ENCODE results near the gene ZNF195.

Gene ZNF195

GRCh38 chr11:3382613-3383285, 3.8 kb upstream of the ZNF195 start:
- in situ Hi-C loops (cut with HindIII; ENCODE audit: low pct_unique_long_range_greater_than_20kb, low sequenced_read_pairs): no loop called here
- TF ChIP-seq JUND (IDR thresholded peaks at IDR 0.05; ENCODE audit: low read depth): no peak
- no peak for DNase-seq (ENCODE audit: low read depth in 1 of 2, low spot score in 1 of 2)

- DNase-seq (ENCODE audit: low read depth in 1 of 2, low spot score in 1 of 2): no peak
- TF ChIP-seq JUND (IDR thresholded peaks at IDR 0.05; ENCODE audit: low read depth): no peak
- in situ Hi-C loops (cut with HindIII; ENCODE audit: low pct_unique_long_range_greater_than_20kb, low sequenced_read_pairs): no loop called here
Measured at GRCh38 chr11:3381794-3382193, 2.8 kb upstream of the ZNF195 start.

GRCh38 chr11:3380706-3381545, 2.0 kb upstream of the ZNF195 start:
- TF ChIP-seq JUND (IDR thresholded peaks at IDR 0.05; ENCODE audit: low read depth): no peak
- no peak for DNase-seq (ENCODE audit: low read depth in 1 of 2, low spot score in 1 of 2)
- in situ Hi-C loops (cut with HindIII; ENCODE audit: low pct_unique_long_range_greater_than_20kb, low sequenced_read_pairs): no loop called here

GRCh38 chr11:3375552-3375951, 3.4 kb downstream of the ZNF195 start:
- DNase-seq (ENCODE audit: low read depth in 1 of 2, low spot score in 1 of 2): no peak
- in situ Hi-C loops (cut with HindIII; ENCODE audit: low pct_unique_long_range_greater_than_20kb, low sequenced_read_pairs): no loop called here
- no peak for TF ChIP-seq JUND (IDR thresholded peaks at IDR 0.05; ENCODE audit: low read depth)

GRCh38 chr11:3370311-3370870, 8.6 kb downstream of the ZNF195 start:
- TF ChIP-seq JUND (IDR thresholded peaks at IDR 0.05; ENCODE audit: low read depth): no peak
- DNase-seq (ENCODE audit: low read depth in 1 of 2, low spot score in 1 of 2): no peak
- in situ Hi-C loops (cut with HindIII; ENCODE audit: low pct_unique_long_range_greater_than_20kb, low sequenced_read_pairs): no loop called here

DNA sequence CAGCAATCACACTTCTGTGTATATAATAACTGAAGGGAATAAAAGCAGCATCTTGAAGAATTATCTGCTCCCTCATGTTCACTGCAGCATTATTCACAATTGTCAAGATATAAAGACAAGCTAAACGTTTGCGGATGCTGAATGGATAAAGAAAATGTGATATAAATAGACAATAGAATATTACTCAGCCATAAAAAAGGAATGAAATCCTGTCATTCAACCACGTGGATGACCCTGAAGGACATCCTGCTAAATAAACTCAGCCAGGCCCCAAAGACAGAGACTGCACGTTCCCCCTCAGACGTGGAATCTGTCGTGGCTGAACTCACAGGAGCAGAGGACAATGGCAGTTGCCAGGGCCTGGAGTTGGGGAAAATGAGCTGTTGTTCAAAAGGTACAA, 9.6 kb downstream of the ZNF195 start:
- TF ChIP-seq JUND (IDR thresholded peaks at IDR 0.05; ENCODE audit: low read depth): no peak
- in situ Hi-C loops (cut with HindIII; ENCODE audit: low pct_unique_long_range_greater_than_20kb, low sequenced_read_pairs): no loop called here
- DNase-seq (ENCODE audit: low read depth in 1 of 2, low spot score in 1 of 2): no peak

GRCh38 chr11:3368199-3368598, 10.7 kb downstream of the ZNF195 start:
- TF ChIP-seq JUND (IDR thresholded peaks at IDR 0.05; ENCODE audit: low read depth): no peak
- in situ Hi-C loops (cut with HindIII; ENCODE audit: low pct_unique_long_range_greater_than_20kb, low sequenced_read_pairs): no loop called here
- no peak for DNase-seq (ENCODE audit: low read depth in 1 of 2, low spot score in 1 of 2)

DNA sequence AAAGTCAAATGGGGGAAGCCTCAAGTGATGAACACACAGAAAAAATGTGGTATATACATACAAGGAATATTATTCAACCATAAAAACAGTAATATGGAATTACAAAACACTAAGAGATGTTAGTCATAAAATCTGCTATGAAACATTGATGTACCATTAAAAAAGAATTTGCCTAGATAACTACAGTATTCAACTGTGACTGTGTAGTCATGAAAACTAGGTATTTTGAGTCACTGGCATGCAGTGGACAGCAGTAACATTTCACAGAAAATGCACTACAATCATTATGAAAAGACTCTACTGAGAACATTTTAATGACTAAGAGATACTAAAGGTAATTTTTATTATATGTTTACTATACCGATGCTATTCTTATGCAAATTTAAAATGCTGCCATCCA, 11.7 kb downstream of the ZNF195 start:
- TF ChIP-seq JUND (IDR thresholded peaks at IDR 0.05; ENCODE audit: low read depth): no peak
- in situ Hi-C loops (cut with HindIII; ENCODE audit: low pct_unique_long_range_greater_than_20kb, low sequenced_read_pairs): no loop called here
- no peak for DNase-seq (ENCODE audit: low read depth in 1 of 2, low spot score in 1 of 2)

- no peak for DNase-seq (ENCODE audit: low read depth in 1 of 2, low spot score in 1 of 2)
- no peak for TF ChIP-seq JUND (IDR thresholded peaks at IDR 0.05; ENCODE audit: low read depth)
- in situ Hi-C loops (cut with HindIII; ENCODE audit: low pct_unique_long_range_greater_than_20kb, low sequenced_read_pairs): no loop called here
Measured at GRCh38 chr11:3359092-3359824, 19.7 kb downstream of the ZNF195 start.

DNA sequence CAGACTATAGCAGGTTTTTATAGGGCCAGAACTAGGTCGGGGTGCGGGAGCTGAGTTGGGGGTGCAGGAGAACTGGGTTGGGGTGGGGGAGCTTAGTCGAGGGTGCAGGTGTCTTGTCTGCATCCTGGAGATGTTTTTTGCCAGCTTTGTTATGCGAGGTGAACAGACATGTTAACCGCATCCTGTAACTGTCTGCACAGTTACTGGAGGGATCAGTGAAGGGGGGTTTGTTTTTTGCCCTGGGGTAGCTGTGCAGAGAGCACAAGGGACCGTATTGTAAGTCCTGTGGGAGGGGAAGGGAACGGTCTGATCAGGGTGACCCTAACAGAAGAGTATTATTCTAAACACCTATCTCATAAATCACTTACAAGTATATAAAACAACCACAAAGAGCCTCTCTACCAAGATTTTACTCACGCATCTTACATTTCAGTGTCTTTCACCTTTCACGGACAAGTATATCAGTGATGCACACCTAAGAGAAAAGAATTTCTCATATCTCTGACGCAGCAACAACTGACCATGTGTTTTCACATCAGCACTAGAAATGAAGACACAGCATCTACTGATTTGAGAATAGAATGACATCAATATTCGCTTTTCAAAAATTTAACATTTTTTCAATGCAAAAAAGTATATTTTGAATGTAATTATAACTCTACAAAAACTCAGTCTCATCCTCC, 20.8 kb downstream of the ZNF195 start:
- DNase-seq (ENCODE audit: low read depth in 1 of 2, low spot score in 1 of 2): no peak
- in situ Hi-C loops (cut with HindIII; ENCODE audit: low pct_unique_long_range_greater_than_20kb, low sequenced_read_pairs): no loop called here
- TF ChIP-seq JUND (IDR thresholded peaks at IDR 0.05; ENCODE audit: low read depth): no peak

GRCh38 chr11:3357302-3357701, 21.6 kb downstream of the ZNF195 start:
- TF ChIP-seq JUND (IDR thresholded peaks at IDR 0.05; ENCODE audit: low read depth): no peak
- in situ Hi-C loops (cut with HindIII; ENCODE audit: low pct_unique_long_range_greater_than_20kb, low sequenced_read_pairs): no loop called here

DNA sequence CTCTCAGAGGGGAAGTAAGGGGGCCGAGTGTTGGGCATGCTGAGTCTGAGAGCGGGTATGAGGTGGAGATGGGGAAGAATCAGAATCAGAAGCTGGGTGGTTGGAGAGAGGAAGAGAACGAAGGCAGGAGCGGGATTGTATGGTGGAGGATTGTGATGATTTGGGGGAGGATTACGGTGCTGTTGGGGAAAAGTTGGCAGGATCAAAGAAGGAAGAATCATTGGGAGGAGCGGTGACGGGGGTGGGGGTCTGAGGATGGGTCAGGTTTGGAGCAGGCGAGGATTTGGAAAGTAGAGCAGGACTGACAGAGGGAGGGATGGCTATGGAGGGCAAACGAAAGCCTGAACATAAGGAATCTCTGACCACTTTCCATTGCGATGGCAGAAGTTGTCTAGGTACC, 22.1 kb downstream of the ZNF195 start:
- TF ChIP-seq JUND (IDR thresholded peaks at IDR 0.05; ENCODE audit: low read depth): no peak
- no peak for DNase-seq (ENCODE audit: low read depth in 1 of 2, low spot score in 1 of 2)
- in situ Hi-C loops (cut with HindIII; ENCODE audit: low pct_unique_long_range_greater_than_20kb, low sequenced_read_pairs): no loop called here

More at GRCh38 chr11:3357302-3357701, 21.6 kb downstream of the ZNF195 start:
- DNase-seq (ENCODE audit: low read depth in 1 of 2, low spot score in 1 of 2): no peak

Measured in T47D (cell line).